MM.1S (cell line): ENCODE measurements around the gene LAMB3.

Experiments
- CTCF ChIP-seq: fragments of 300-600 bp; sonication (generic); IDR thresholded peaks from 2 replicates; pipeline ENCODE4 v1.5.1; 2016; ENCODE audit warnings: antibody characterized with exemption, low read length, mixed read lengths
- EZH2 ChIP-seq: fragments of 300-600 bp; sonication (generic); optimal IDR thresholded peaks from 2 replicates; pipeline ENCODE3; 2017; ENCODE audit warnings: low read depth, mild to moderate bottlenecking, antibody characterized with exemption, low read length, mixed read lengths

- TF ChIP-seq CTCF (no peak), EZH2 (no peak)
These were observed 5.1 kb upstream of the LAMB3 start for GRCh38 chr1:209657140-209657879.
